CD4-positive, CD25-positive, alpha-beta regulatory T cell (primary cell): ENCODE data around the gene CAPG. TPM values are rescaled to one million over a fixed set of nuclear protein-coding genes. Genes with fewer than 3 reads are reported as not detected.

Experiments used
- ATAC-seq, 2 donors: fragments of 150-1000 bp; cut with Tn5 transposase; one replicate each; pipeline ENCODE4 v1.10.0; 2021; ENCODE audit warnings: low read depth in 2 of 2, moderate number of reproducible peaks in 2 of 2, moderate library complexity in 1 of 2
- DNase-seq, 3 donors: peaks; one replicate each; pipeline versions ENCODE4 v3.0.0 to v3.0.0-alpha.2; 2012 to 2022; ENCODE audit warnings: mixed read lengths in 1 of 3
- H3K27ac ChIP-seq: one replicate; pipeline ENCODE4 v1.7.0; 2013; ENCODE audit warnings: mild to moderate bottlenecking, low read length; ENCODE audit not compliant: insufficient read depth, poor library complexity, severe bottlenecking
- H3K27me3 ChIP-seq: one replicate; pipeline ENCODE4 v1.7.0; 2013; ENCODE audit warnings: low read length; ENCODE audit not compliant: control insufficient read depth, insufficient read depth
- H3K36me3 ChIP-seq: one replicate; pipeline ENCODE4 v1.7.0; 2013; ENCODE audit warnings: mild to moderate bottlenecking, low read length, moderate library complexity; ENCODE audit not compliant: control insufficient read depth, insufficient read depth
- H3K4me1 ChIP-seq: 2 replicates; pipeline ENCODE4 v1.7.0; 2013; ENCODE audit warnings: mild to moderate bottlenecking, low read length; ENCODE audit not compliant: insufficient read depth, control insufficient read depth, poor library complexity, severe bottlenecking
- H3K4me3 ChIP-seq: one replicate; pipeline ENCODE4 v1.7.0; 2013; ENCODE audit warnings: low read depth, mild to moderate bottlenecking, low read length, moderate library complexity
- H3K9me3 ChIP-seq, 2 experiments: 1 replicate in 1 of 2; 2 replicates in 1 of 2; pipeline ENCODE4 v1.7.0; 2013; ENCODE audit warnings: low read length in 2 of 2, mild to moderate bottlenecking in 1 of 2, moderate library complexity in 1 of 2; ENCODE audit not compliant: control insufficient read depth in 2 of 2
- H3K27ac Mint-ChIP-seq, 3 donors: one replicate each; pipeline ENCODE4 v1.8.0; 2020 to 2022; ENCODE audit warnings: mild to moderate bottlenecking in 3 of 3, mixed read lengths in 3 of 3, moderate library complexity in 2 of 3
- H3K27me3 Mint-ChIP-seq: one replicate; pipeline ENCODE4 v1.8.0; 2022; ENCODE audit warnings: mild to moderate bottlenecking, mixed read lengths
- H3K36me3 Mint-ChIP-seq: one replicate; pipeline ENCODE4 v1.8.0; 2020; ENCODE audit warnings: mixed read lengths
- H3K4me1 Mint-ChIP-seq, 4 donors: one replicate each; pipeline ENCODE4 v1.8.0; 2020 to 2022; ENCODE audit warnings: mixed read lengths in 4 of 4, mild to moderate bottlenecking in 1 of 4
- H3K4me3 Mint-ChIP-seq, 4 donors: one replicate each; pipeline ENCODE4 v1.8.0; 2020 to 2022; ENCODE audit warnings: mild to moderate bottlenecking in 4 of 4, mixed read lengths in 4 of 4, moderate library complexity in 3 of 4
- H3K9me3 Mint-ChIP-seq, 7 donors: one replicate each; pipeline ENCODE4 v1.8.0; 2020 to 2022; ENCODE audit warnings: mixed read lengths in 7 of 7, mild to moderate bottlenecking in 3 of 7, moderate library complexity in 2 of 7
- polyA plus RNA-seq, 4 donors: library from polyadenylated mRNA; unstranded; fragments of 300-500 nt; fragmentation: Illumina TruSeq; gene quantifications; one replicate each; pipeline ENCODE4 v1.2.3, GENCODE V29; 2021
- total RNA-seq: library from RNA; stranded (reverse); gene quantifications from one replicate; pipeline ENCODE4 v1.2.3, GENCODE V29; 2022

The CAPG gene
- total and polyA plus RNA-seq, 5 donors from 2014 or later, result 19.9 to 74.7 (median 44.5) TPM

DNA sequence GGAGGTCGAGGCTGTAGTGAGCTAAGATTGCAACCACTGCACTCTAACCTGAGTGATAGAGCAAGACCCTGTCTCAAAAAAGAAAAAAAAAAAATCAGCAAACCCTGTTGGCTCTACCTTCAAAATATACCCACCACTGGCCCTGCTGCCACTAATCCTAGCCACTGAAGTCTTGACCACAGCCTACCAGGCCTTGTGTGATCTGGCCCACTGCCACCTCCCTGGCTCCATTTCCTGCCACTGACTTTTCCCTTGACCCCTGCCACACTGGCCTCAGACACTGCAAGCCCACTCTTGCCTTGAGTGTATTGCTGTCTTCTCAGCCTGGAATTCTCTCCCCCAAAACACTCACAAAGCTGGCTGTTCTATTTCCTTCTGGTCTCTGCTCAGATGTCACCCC lies 42.1 kb upstream of the CAPG start:
- no peaks in the 10 kb centered on the region for H3K4me1 ChIP-seq
- Mint-ChIP-seq H3K4me3 (no peak overlapping the region), H3K9me3 (no peaks in the 10 kb centered on the region), H3K4me1 (peaks cover 0 to 7% (median 1%) of the 10 kb centered on the region in 4 donors), H3K36me3 (peaks cover 6% of the 10 kb centered on the region), H3K27ac (peak overlapping the region in 1 of 3 donors; percentile 35), H3K27me3 (peaks cover 12% of the 10 kb centered on the region)
- H3K27ac ChIP-seq, result no peak overlapping the region
- no peaks in the 10 kb centered on the region for H3K36me3 ChIP-seq
- no peak overlapping the region for H3K4me3 ChIP-seq
- DNase-seq (no peak), ATAC-seq (no peak)
- no peaks in the 10 kb centered on the region for H3K9me3 ChIP-seq
- no peaks in the 10 kb centered on the region for H3K27me3 ChIP-seq

DNA sequence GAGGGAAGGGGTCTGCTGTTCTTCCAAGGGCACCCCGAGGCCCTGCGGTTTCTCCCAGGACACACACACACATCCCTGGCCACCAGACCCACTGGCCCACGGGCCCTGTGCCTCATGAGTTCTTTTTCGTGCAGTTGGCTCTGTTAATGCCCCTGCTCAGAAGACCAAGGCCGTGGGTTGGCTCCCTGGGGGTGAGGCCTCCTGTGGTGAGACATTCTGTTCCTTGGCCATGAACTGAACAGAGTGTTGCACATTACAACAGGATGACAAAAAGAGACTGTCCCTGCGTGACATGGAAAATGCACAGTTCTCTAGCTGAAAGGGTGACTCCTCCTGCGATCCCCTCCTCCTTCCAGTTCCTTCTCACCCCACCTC lies 39.0 kb upstream of the CAPG start:
- H3K27me3 Mint-ChIP-seq, result no peaks in the 10 kb centered on the region
- no peaks in the 10 kb centered on the region for H3K9me3 ChIP-seq
- H3K27ac Mint-ChIP-seq, result peak overlapping the region in 2 of 3 donors; percentile 16 to 71
- no peaks in the 10 kb centered on the region for H3K27me3 ChIP-seq
- H3K9me3 Mint-ChIP-seq, result no peaks in the 10 kb centered on the region
- peaks cover 6% of the 10 kb centered on the region for H3K36me3 Mint-ChIP-seq
- ATAC-seq (no peak), DNase-seq (no peak)
- H3K4me3 Mint-ChIP-seq, result no peak overlapping the region
- H3K4me1 ChIP-seq, result no peaks in the 10 kb centered on the region
- no peak overlapping the region for H3K4me3 ChIP-seq
- peaks cover 0 to 7% (median 1%) of the 10 kb centered on the region in 4 donors for H3K4me1 Mint-ChIP-seq
- H3K36me3 ChIP-seq, result no peaks in the 10 kb centered on the region
- H3K27ac ChIP-seq, result no peak overlapping the region

DNA sequence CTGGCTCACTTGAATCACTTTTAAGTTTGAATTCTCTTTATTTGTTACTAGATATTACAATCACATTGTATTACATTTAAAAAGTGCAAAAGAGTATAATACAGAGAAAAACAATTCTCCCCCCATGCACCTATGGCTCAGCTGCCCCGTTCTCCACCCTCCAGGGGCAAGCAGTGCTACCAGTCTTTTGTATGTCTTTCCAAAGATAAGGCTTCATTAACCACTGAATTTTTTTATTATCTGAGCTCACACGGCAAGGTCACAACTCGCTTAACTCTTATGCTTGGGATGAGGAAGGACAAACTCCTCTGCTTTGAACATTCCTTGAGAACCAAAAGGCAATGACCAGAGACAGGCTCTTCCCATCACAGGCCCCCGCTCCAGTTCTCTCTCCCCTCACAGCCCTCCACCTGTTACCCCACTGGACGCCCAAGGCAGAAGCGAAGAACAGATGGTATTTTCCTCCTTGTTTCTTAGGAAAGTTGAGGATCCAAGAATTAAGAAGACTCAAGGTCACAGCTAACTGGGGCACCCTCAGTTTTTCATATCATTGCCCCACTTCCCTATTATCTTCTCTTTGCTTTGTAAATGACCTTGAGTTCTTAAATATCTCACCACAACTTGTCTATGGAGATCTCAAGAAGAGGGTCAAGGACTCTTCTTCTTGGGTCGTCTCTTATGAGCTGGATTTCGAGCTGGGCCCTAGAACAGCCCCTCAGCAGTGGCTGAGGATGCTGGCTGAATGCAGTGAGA lies 38.5 kb upstream of the CAPG start:
- Histone ChIP-seq H3K4me3 (no peak overlapping the region), H3K36me3 (no peaks in the 10 kb centered on the region), H3K27me3 (no peaks in the 10 kb centered on the region), H3K4me1 (no peaks in the 10 kb centered on the region), H3K27ac (no peak overlapping the region), H3K9me3 (no peaks in the 10 kb centered on the region)
- Mint-ChIP-seq H3K27me3 (no peaks in the 10 kb centered on the region), H3K27ac (no peak overlapping the region), H3K4me3 (no peak overlapping the region), H3K36me3 (peaks cover 6% of the 10 kb centered on the region), H3K9me3 (no peaks in the 10 kb centered on the region), H3K4me1 (peaks cover 0 to 7% (median 1%) of the 10 kb centered on the region in 4 donors)
- ATAC-seq (no peak), DNase-seq (no peak)

DNA sequence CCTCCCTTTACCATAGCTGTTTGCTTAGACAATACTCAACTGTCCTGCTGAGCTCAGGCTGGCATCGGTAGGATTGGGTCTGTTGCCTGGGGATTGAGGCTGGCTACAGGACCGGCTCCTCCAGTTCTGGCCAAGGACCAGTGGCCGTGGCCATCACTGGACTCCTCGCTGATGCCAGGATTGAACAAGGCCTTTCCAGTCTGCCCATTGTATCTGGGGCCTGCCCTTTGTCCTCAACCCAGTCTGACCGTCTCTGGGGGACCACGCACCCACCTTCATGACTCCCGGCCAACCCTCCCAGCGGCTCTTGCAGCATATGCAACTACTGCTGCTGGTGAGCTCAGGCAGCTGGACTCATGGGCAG lies 37.0 kb upstream of the CAPG start:
- Histone ChIP-seq H3K4me3 (no peak overlapping the region), H3K9me3 (no peaks in the 10 kb centered on the region), H3K36me3 (no peaks in the 10 kb centered on the region), H3K27ac (no peak overlapping the region), H3K4me1 (no peaks in the 10 kb centered on the region), H3K27me3 (no peaks in the 10 kb centered on the region)
- ATAC-seq (no peak), DNase-seq (no peak)
- Mint-ChIP-seq H3K4me1 (peaks cover 0 to 7% (median 1%) of the 10 kb centered on the region in 4 donors), H3K4me3 (no peak overlapping the region), H3K27ac (no peak overlapping the region), H3K9me3 (no peaks in the 10 kb centered on the region), H3K36me3 (peaks cover 6% of the 10 kb centered on the region), H3K27me3 (no peaks in the 10 kb centered on the region)

DNA sequence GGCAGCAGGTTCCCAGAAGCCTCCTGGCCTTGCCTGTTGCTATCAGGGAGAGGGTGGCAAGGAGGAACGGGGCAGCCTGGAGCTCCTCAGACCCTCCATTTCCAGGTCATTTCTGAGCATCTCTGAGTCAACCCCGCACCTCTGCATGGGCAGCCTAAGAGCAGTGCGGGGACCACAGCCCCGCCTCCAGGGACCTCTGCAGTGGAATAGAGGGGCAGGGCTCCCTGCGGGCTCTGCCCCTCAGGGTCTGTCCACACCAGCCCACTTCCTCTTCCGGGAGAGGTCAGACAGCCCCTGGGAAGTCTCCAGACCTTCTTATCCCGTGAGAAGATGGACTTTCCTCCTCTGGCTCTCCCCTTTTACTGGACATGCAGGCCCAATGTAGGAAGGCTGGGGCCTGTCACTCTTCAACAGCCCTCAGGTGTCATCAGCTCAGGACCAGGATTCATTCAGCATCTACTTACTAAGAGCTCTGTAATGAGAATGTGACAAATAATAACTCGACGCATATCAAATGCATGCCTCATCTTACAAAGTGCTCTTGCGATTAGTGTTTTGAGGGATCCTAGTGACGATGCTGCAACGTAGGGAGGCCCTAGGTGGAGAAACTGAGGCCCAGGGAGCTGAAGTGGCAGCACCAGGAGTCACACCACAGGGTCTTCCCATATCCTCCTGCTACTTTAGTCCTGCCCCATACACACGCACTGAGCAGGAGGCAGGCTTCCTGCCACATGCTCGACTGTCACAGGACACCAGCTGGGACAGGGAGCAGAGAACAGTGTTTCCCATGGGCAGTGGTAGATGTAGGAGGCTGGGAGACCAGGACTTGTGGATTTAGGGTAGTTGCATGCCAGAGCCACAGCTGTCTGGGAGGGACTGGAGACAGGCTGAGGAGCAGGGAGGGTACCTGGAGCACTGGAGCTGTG lies 36.4 kb upstream of the CAPG start:
- H3K36me3 Mint-ChIP-seq, result peaks cover 6% of the 10 kb centered on the region
- Histone ChIP-seq H3K4me3 (no peak overlapping the region), H3K9me3 (no peaks in the 10 kb centered on the region), H3K36me3 (no peaks in the 10 kb centered on the region), H3K27me3 (no peaks in the 10 kb centered on the region), H3K27ac (no peak overlapping the region), H3K4me1 (no peaks in the 10 kb centered on the region)
- H3K4me1 Mint-ChIP-seq, result peaks cover 0 to 5% (median 1%) of the 10 kb centered on the region in 4 donors
- no peaks in the 10 kb centered on the region for H3K27me3 Mint-ChIP-seq
- H3K4me3 Mint-ChIP-seq, result no peak overlapping the region
- no peak for ATAC-seq
- DNase-seq, result no peak
- no peak overlapping the region for H3K27ac Mint-ChIP-seq
- no peaks in the 10 kb centered on the region for H3K9me3 Mint-ChIP-seq

DNA sequence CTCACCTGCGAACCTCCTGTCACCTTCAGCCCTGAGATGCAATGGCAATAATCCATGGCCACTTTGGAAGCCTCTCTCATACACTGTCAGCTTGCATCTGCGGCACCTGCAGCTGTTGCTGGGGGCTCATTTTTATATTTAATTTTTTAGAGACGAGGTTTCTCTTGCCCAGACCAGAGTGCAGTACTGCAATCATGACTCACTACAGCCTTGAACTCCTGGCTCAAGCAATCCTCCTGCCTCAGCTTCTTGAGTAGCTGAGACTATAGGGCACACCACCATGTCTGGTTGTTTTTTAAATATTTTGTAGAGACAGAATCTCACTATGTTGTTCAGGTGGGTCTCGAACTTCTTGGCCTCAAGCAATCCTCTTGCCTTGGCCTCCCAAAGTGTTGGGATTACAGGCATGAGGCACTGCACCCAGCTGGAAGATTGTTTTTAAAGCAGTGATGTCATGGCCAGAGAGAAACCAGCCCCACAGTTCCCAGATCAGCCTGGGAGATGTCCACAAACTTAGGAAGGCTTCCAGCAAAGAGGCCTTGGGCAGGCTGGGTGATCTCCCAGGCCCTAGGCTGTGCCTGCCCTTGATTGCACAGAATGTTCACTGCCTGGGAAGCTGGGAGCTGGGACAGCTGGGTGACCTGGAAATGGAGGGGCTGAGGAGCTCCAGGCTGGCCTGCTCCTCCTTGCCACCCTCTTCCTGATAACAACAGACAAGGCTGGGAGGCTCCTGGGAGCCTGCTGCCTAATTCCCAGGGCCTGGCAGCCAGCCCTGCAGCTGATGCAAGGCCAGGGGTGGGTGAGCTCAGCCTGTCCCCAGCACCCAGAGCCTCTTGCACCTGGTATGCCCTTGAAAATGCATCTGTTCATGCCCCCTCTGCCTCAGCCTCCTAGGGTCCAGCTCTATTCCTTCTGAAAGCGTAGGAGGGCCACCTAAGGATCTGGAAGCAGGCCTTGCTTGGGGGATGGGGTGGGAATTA lies 35.4 kb upstream of the CAPG start:
- Mint-ChIP-seq H3K27me3 (no peaks in the 10 kb centered on the region), H3K27ac (no peak overlapping the region), H3K4me1 (peaks cover 0 to 6% (median 4%) of the 10 kb centered on the region in 4 donors), H3K4me3 (no peak overlapping the region), H3K9me3 (no peaks in the 10 kb centered on the region), H3K36me3 (peaks cover 6% of the 10 kb centered on the region)
- H3K27me3 ChIP-seq, result no peaks in the 10 kb centered on the region
- H3K4me1 ChIP-seq, result no peaks in the 10 kb centered on the region
- H3K36me3 ChIP-seq, result no peaks in the 10 kb centered on the region
- no peak for DNase-seq
- no peak for ATAC-seq
- H3K4me3 ChIP-seq, result no peak overlapping the region
- no peaks in the 10 kb centered on the region for H3K9me3 ChIP-seq
- no peak overlapping the region for H3K27ac ChIP-seq

DNA sequence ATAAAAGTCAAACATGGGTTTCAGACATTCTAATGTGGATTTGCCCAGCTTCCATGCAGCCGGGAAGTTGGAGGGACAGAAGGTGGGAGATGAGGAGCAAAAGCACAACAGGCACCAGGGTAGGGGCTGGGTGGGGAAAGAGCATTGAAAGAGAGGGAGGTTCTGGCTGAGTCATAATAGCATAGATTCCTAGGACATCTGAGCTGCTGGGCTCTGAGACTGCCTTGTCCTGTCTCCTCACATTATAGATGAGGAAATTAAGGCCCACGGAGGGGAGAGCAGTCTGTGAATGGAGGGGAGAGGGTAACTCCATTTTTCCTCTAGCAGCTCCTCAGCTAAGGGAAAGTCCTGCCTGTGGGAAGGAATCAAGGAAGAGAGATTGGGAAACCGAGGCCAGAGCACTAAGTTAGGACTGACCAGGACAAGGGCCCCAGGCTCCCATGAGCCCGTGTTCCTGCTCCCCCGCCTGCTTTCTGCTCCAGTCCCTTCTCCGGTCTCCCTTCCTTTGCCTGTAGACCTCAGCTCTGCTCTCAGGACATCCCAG lies 34.5 kb upstream of the CAPG start:
- no peak for DNase-seq
- H3K9me3 Mint-ChIP-seq, result no peaks in the 10 kb centered on the region
- peaks cover 6% of the 10 kb centered on the region for H3K36me3 Mint-ChIP-seq
- H3K4me1 Mint-ChIP-seq, result peaks cover 0 to 15% (median 8%) of the 10 kb centered on the region in 4 donors
- no peaks in the 10 kb centered on the region for H3K27me3 ChIP-seq
- H3K9me3 ChIP-seq, result no peaks in the 10 kb centered on the region
- H3K27ac Mint-ChIP-seq, result peak overlapping the region in 1 of 3 donors; percentile 39
- H3K4me1 ChIP-seq, result peaks cover 5% of the 10 kb centered on the region
- no peaks in the 10 kb centered on the region for H3K27me3 Mint-ChIP-seq
- H3K27ac ChIP-seq, result no peak overlapping the region
- H3K4me3 Mint-ChIP-seq, result no peak overlapping the region
- H3K4me3 ChIP-seq, result no peak overlapping the region
- H3K36me3 ChIP-seq, result no peaks in the 10 kb centered on the region
- no peak for ATAC-seq
